A549 (cell line): Measurements from ENCODE around the gene CD180. TPM values are rescaled to one million over a fixed set of nuclear protein-coding genes. Genes with fewer than 3 reads are reported as not detected.

Source experiments
- ATAC-seq, 2 experiments: fragments of 200-7000 bp in 1 of 2; fragments of >200 bp in 1 of 2; cut with Nextera tagmentation in 1 of 2; cut with Tn5 transposase in 1 of 2; 3 replicates each; pipeline versions ENCODE4 v1.8.0 to v1.9.1; 2018 to 2020; ENCODE audit warnings: mild to moderate bottlenecking in 1 of 2, moderate library complexity in 1 of 2
- CTCF ChIA-PET: fragments of 300-600 bp; sonication (Branson Sonifier 250); formaldehyde crosslinking; extraction: SDS; loops from one replicate; lab custom pipeline; 2021; ENCODE audit warnings: antibody characterized with exemption, inconsistent platforms; lab: Yijun Ruan, JAX
- POLR2A ChIA-PET: fragments of 350-600 bp; formaldehyde crosslinking; extraction: SDS; loops from one replicate; lab custom pipeline; 2021; ENCODE audit warnings: antibody characterized with exemption, inconsistent platforms; lab: Yijun Ruan, JAX
- DNase-seq, 2 experiments: peaks; one replicate each; pipeline versions ENCODE4 v3.0.0 to v3.0.0-alpha.2; 2011 to 2016; ENCODE audit warnings: low read depth in 1 of 2, low spot score in 1 of 2
- FAIRE-seq: peaks from 2 replicates; lab custom pipeline; 2011; peaks lifted over from hg19 to GRCh38; lab: Jason Lieb, UNC
- H3K27ac ChIP-seq, 2 experiments: fragments of >200 bp; sonication (Bioruptor Twin); formaldehyde crosslinking; 3 replicates each; pipeline ENCODE4 v1.5.1; 2016 to 2017
- H3K4me1 ChIP-seq: fragments of >200 bp; sonication (Bioruptor Twin); formaldehyde crosslinking; 3 replicates; pipeline ENCODE4 v1.6.1; 2016
- H3K4me2 ChIP-seq: fragments of >200 bp; sonication (Bioruptor Twin); formaldehyde crosslinking; 3 replicates; pipeline ENCODE4 v1.6.1; 2016
- H3K4me3 ChIP-seq: fragments of >200 bp; sonication (Bioruptor Twin); formaldehyde crosslinking; 3 replicates; pipeline ENCODE4 v1.5.1; 2016
- H3K9me3 ChIP-seq: fragments of >200 bp; sonication (Bioruptor Twin); formaldehyde crosslinking; 3 replicates; pipeline ENCODE4 v1.6.1; 2016
- CBX2 ChIP-seq: fragments of 200-600 bp; sonication (generic); IDR thresholded peaks from 2 replicates; pipeline ENCODE4 v1.6.1; 2016; ENCODE audit warnings: low read depth, mild to moderate bottlenecking, borderline replicate concordance
- E2F6 ChIP-seq: IDR thresholded peaks from 2 replicates; pipeline ENCODE4 v1.6.1; 2012; ENCODE audit warnings: low read depth, borderline replicate concordance
- EHF ChIP-seq: fragments of 250-450 bp; sonication (Bioruptor Pico); IDR thresholded peaks from 2 replicates; pipeline ENCODE4 v1.5.0; 2020; ENCODE audit warnings: mild to moderate bottlenecking
- ELK1 ChIP-seq: fragments of 150-350 bp; IDR thresholded peaks from 2 replicates; pipeline ENCODE4 v1.6.1; 2014; ENCODE audit warnings: low read depth, mild to moderate bottlenecking, low read length
- FOSB ChIP-seq: fragments of 250-450 bp; sonication (Bioruptor Pico); IDR thresholded peaks from 2 replicates; pipeline ENCODE4 v1.5.0; 2020; ENCODE audit warnings: mild to moderate bottlenecking, moderate library complexity
- FOSL2 ChIP-seq, 2 experiments: fragments of 450-650 bp in 1 of 2; fragments of >200 bp in 1 of 2; sonication (Bioruptor Twin) in 1 of 2; formaldehyde crosslinking; IDR thresholded peaks; 2 replicates each; pipeline versions ENCODE4 v1.5.0 to v1.6.1; 2016 to 2020; ENCODE audit warnings: mild to moderate bottlenecking in 1 of 2, moderate library complexity in 1 of 2
- HDAC2 ChIP-seq: fragments of 200-600 bp; sonication (generic); IDR thresholded peaks from 2 replicates; pipeline ENCODE4 v1.6.1; 2016
- HES2 ChIP-seq: fragments of >200 bp; sonication (Bioruptor Twin); formaldehyde crosslinking; IDR thresholded peaks from 2 replicates; pipeline ENCODE4 v1.6.1; 2016
- HEYL ChIP-seq: fragments of 250-450 bp; sonication (Bioruptor Pico); IDR thresholded peaks from 2 replicates; pipeline ENCODE4 v1.8.0; 2021; ENCODE audit warnings: mild to moderate bottlenecking, moderate library complexity
- HOXB13 ChIP-seq: fragments of 250-450 bp; sonication (Bioruptor Pico); IDR thresholded peaks from 2 replicates; pipeline ENCODE4 v1.5.0; 2020; ENCODE audit warnings: low read depth, mild to moderate bottlenecking, moderate library complexity
- JUN ChIP-seq, 2 experiments: fragments of >200 bp; sonication (Bioruptor Twin); formaldehyde crosslinking; IDR thresholded peaks; 2 replicates in 1 of 2; 3 replicates in 1 of 2; pipeline ENCODE4 v1.6.1; 2016 to 2017
- KDM5A ChIP-seq: fragments of 200-600 bp; sonication (generic); IDR thresholded peaks from 2 replicates; pipeline ENCODE4 v1.6.1; 2016; ENCODE audit warnings: antibody characterized with exemption, mild to moderate bottlenecking
- MAFK ChIP-seq: fragments of 450-650 bp; IDR thresholded peaks from 2 replicates; pipeline ENCODE4 v1.6.1; 2014; ENCODE audit not compliant: partially characterized antibody
- NPAS2 ChIP-seq: fragments of 250-450 bp; sonication (Bioruptor Pico); IDR thresholded peaks from 2 replicates; pipeline ENCODE4 v1.8.0; 2022; ENCODE audit warnings: mild to moderate bottlenecking, moderate library complexity, borderline replicate concordance
- POLR2A ChIP-seq: IDR thresholded peaks from 2 replicates; pipeline ENCODE4 v1.6.1; 2012; ENCODE audit warnings: mild to moderate bottlenecking, low read length
- POLR2AphosphoS2 ChIP-seq: conservative IDR thresholded peaks from 2 replicates; pipeline ENCODE4 v1.6.1; 2012; ENCODE audit warnings: low read length, improper control_type of control experiment, inconsistent platforms
- SREBF2 ChIP-seq: fragments of 450-650 bp; IDR thresholded peaks from 2 replicates; pipeline ENCODE4 v1.6.1; 2014; ENCODE audit warnings: mild to moderate bottlenecking, moderate library complexity
- TP53 ChIP-seq: fragments of 250-450 bp; sonication (Bioruptor Pico); IDR thresholded peaks from 2 replicates; pipeline ENCODE4 v1.5.0; 2021; ENCODE audit warnings: mild to moderate bottlenecking, moderate library complexity
- ZFP36 ChIP-seq: fragments of 450-650 bp; IDR thresholded peaks from 2 replicates; pipeline ENCODE4 v1.6.1; 2014; ENCODE audit warnings: borderline replicate concordance; ENCODE audit not compliant: partially characterized antibody
- WGBS: methylation state at CpG from one replicate; pipeline ENCODE4 v1.1.6; 2017; ENCODE audit errors: missing lambda C conversion rate; 5-methylcytosine and 5-hydroxymethylcytosine counted together
- polyA plus RNA-seq, 4 experiments: library from polyadenylated mRNA; depleted of rRNA in 3 of 4; stranded (reverse); fragments of >200 nt; fragmentation: RNase III in 1 of 4; extraction: RNeasy Plus Mini Kit Qiagen cat#74134 plus additional on column Dnase treatment in 1 of 4; gene quantifications; 2 replicates in 3 of 4; 3 replicates in 1 of 4; pipeline ENCODE4 v1.2.3, GENCODE V29; 2011 to 2017
- TF ChIP-seq, protein P1 (sequence below): fragments of >200 bp; sonication (Bioruptor Twin); formaldehyde crosslinking; IDR thresholded peaks from 3 replicates; pipeline ENCODE4 v1.6.1; 2016
- TF ChIP-seq, protein P2 (sequence below): fragments of 450-650 bp; IDR thresholded peaks from 2 replicates; pipeline ENCODE4 v1.6.1; 2014; ENCODE audit warnings: antibody characterized with exemption
- TF ChIP-seq, protein P3 (sequence below): fragments of 200-600 bp; sonication (generic); IDR thresholded peaks from 2 replicates; pipeline ENCODE4 v1.6.1; 2016; ENCODE audit warnings: antibody characterized with exemption, mild to moderate bottlenecking, moderate library complexity
- TF ChIP-seq, protein P4 (sequence below): fragments of 250-450 bp; sonication (Bioruptor Pico); IDR thresholded peaks from 2 replicates; pipeline ENCODE4 v1.5.0; 2021; ENCODE audit warnings: mild to moderate bottlenecking, moderate library complexity, borderline replicate concordance

The CD180 gene
- polyA plus RNA-seq, 2 of the 4 experiments (the other 2 are of a cell fraction) = not detected

- ChIA-PET POLR2A (no interaction called here), CTCF (interaction anchor here (0.9 to 3.2 kb wide), 21 partner anchors 8 to 1092 kb away, joined by 3 to 35 read pairs (median 4); no protein-coding TSS in a partner anchor)
- 58% methylated on average over 3 of the region's 3 CpGs for WGBS
- Histone ChIP-seq H3K4me1 (no peaks in the 10 kb centered on the region), H3K27ac (no peak overlapping the region; a peak in 1 of 6 replicates), H3K4me2 (no peak overlapping the region), H3K9me3 (no peaks in the 10 kb centered on the region), H3K4me3 (no peak overlapping the region)
- no peak for FAIRE-seq
- TF ChIP-seq ZFP36 = no peak
- no peak for TF ChIP-seq POLR2A
- no peak for TF ChIP-seq JUN (IDR thresholded peaks at IDR 0.05)
- TF ChIP-seq E2F6 = no peak
- TF ChIP-seq FOSL2 (IDR thresholded peaks at IDR 0.05) = no peak
- TF ChIP-seq FOSL2 (CRISPR knock-in tag; IDR thresholded peaks at IDR 0.05) = no peak
- TF ChIP-seq TP53 = no peak
- DNase-seq = no peak
- ATAC-seq = no peak
These were observed 48.8 kb upstream of the CD180 start for GRCh38 chr5:67245259-67245846.

GRCh38 chr5:67244345-67244793 lies 47.8 kb upstream of the CD180 start:
- no peak overlapping the region for H3K4me2 ChIP-seq
- 76% methylated on average over 3 of the region's 3 CpGs for WGBS
- no peaks in the 10 kb centered on the region for H3K4me1 ChIP-seq
- no peak for DNase-seq
- FAIRE-seq = no peak
- no peak overlapping the region for H3K27ac ChIP-seq
- TF ChIP-seq MAFK (no peak), FOSB (CRISPR knock-in tag) (no peak), POLR2A (no peak), CBX2 (no peak), NPAS2 (no peak), EHF (no peak), E2F6 (no peak), HEYL (CRISPR knock-in tag) (no peak), ZFP36 (no peak), HDAC2 (no peak), POLR2AphosphoS2 (no peak), KDM5A (no peak), SREBF2 (no peak), FOSL2 (IDR thresholded peaks at IDR 0.05) (no peak), FOSL2 (CRISPR knock-in tag; IDR thresholded peaks at IDR 0.05) (no peak), ELK1 (no peak)
- TF ChIP-seq, protein P1, sequence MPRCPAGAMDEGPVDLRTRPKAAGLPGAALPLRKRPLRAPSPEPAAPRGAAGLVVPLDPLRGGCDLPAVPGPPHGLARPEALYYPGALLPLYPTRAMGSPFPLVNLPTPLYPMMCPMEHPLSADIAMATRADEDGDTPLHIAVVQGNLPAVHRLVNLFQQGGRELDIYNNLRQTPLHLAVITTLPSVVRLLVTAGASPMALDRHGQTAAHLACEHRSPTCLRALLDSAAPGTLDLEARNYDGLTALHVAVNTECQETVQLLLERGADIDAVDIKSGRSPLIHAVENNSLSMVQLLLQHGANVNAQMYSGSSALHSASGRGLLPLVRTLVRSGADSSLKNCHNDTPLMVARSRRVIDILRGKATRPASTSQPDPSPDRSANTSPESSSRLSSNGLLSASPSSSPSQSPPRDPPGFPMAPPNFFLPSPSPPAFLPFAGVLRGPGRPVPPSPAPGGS = no peak
- TF ChIP-seq, protein P2, sequence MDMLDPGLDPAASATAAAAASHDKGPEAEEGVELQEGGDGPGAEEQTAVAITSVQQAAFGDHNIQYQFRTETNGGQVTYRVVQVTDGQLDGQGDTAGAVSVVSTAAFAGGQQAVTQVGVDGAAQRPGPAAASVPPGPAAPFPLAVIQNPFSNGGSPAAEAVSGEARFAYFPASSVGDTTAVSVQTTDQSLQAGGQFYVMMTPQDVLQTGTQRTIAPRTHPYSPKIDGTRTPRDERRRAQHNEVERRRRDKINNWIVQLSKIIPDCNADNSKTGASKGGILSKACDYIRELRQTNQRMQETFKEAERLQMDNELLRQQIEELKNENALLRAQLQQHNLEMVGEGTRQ = no peak
- ChIA-PET POLR2A (no interaction called here), CTCF (interaction anchor here (0.6 to 3.2 kb wide), 4 partner anchors 56 to 1028 kb away, joined by 3 to 19 read pairs (median 3); no protein-coding TSS in a partner anchor)
- no peak overlapping the region for H3K4me3 ChIP-seq
- H3K9me3 ChIP-seq = no peaks in the 10 kb centered on the region
- no peak for ATAC-seq

- FAIRE-seq (no peak), DNase-seq (no peak), ATAC-seq (no peak)
- H3K4me1 ChIP-seq = no peaks in the 10 kb centered on the region
- no peak overlapping the region for H3K27ac ChIP-seq
- ChIA-PET CTCF (interaction anchor here (0.6 to 3.2 kb wide), 3 partner anchors 25 to 1009 kb away, joined by 3 to 19 read pairs (median 4); no protein-coding TSS in a partner anchor), POLR2A (no interaction called here)
- 57% methylated on average over 4 of the region's 4 CpGs for WGBS
- H3K4me3 ChIP-seq = no peak overlapping the region
- no peak overlapping the region for H3K4me2 ChIP-seq
- H3K9me3 ChIP-seq = no peaks in the 10 kb centered on the region
- TF ChIP-seq HES2 (no peak), POLR2AphosphoS2 (no peak), HOXB13 (CRISPR knock-in tag) (no peak), KDM5A (no peak)
- TF ChIP-seq, protein P3, sequence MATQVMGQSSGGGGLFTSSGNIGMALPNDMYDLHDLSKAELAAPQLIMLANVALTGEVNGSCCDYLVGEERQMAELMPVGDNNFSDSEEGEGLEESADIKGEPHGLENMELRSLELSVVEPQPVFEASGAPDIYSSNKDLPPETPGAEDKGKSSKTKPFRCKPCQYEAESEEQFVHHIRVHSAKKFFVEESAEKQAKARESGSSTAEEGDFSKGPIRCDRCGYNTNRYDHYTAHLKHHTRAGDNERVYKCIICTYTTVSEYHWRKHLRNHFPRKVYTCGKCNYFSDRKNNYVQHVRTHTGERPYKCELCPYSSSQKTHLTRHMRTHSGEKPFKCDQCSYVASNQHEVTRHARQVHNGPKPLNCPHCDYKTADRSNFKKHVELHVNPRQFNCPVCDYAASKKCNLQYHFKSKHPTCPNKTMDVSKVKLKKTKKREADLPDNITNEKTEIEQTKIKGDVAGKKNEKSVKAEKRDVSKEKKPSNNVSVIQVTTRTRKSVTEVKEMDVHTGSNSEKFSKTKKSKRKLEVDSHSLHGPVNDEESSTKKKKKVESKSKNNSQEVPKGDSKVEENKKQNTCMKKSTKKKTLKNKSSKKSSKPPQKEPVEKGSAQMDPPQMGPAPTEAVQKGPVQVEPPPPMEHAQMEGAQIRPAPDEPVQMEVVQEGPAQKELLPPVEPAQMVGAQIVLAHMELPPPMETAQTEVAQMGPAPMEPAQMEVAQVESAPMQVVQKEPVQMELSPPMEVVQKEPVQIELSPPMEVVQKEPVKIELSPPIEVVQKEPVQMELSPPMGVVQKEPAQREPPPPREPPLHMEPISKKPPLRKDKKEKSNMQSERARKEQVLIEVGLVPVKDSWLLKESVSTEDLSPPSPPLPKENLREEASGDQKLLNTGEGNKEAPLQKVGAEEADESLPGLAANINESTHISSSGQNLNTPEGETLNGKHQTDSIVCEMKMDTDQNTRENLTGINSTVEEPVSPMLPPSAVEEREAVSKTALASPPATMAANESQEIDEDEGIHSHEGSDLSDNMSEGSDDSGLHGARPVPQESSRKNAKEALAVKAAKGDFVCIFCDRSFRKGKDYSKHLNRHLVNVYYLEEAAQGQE = no peak
- TF ChIP-seq, protein P4, sequence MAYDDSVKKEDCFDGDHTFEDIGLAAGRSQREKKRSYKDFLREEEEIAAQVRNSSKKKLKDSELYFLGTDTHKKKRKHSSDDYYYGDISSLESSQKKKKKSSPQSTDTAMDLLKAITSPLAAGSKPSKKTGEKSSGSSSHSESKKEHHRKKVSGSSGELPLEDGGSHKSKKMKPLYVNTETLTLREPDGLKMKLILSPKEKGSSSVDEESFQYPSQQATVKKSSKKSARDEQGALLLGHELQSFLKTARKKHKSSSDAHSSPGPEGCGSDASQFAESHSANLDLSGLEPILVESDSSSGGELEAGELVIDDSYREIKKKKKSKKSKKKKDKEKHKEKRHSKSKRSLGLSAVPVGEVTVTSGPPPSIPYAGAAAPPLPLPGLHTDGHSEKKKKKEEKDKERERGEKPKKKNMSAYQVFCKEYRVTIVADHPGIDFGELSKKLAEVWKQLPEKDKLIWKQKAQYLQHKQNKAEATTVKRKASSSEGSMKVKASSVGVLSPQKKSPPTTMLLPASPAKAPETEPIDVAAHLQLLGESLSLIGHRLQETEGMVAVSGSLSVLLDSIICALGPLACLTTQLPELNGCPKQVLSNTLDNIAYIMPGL (CRISPR knock-in tag) = no peak
These were observed 47.3 kb upstream of the CD180 start for GRCh38 chr5:67243944-67244343.
